AG08396 (cell line): ENCODE measurements around the gene MED13L.
"Not testable (repeated sequence)": the region's sequence is repeated elsewhere in the genome, so short reads cannot be mapped to it uniquely, and the experiment has no call there.

Experiments
- DNase-seq: peaks from one replicate; pipeline ENCODE4 v3.0.0; 2012; ENCODE audit warnings: low spot score, mixed read lengths

The MED13L gene

DNA sequence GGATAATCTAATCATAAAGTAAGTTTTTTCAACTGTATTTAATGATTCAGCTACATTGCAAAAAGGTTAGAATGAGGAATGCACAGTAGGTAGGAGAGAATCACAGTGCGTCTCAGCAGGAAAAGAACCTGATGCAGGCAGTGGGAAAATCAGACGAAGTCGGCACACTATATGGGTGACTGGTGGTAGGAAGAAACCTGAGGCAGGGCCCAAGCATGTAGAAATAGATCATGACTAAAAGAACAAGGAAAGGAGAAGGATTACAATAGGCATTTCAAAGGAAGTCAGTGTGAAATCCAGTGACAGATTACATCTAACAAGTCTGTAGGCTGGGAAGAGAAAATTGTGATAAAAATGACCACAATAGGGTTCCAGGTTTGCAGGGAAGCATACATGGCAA lies 267.0 kb downstream of the MED13L start:
- no peak for DNase-seq

DNA sequence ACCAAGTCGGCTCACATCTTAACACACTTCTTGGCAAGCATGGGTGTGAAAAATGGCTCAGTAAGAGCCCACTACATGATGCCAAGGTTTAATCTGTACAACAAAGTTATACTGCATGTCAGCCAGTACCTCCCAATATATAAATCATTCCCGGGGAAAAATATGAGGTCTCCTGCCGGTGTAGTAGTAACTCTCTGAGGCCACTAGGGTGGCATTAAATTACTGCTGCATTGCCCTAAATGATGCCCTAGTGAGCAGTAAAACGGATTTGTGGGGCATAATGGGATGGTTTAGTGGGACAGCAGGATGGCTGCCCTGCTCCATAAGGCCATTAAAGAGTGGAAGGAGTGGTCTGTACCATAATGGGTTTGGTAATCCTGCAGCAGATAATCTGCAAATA lies 267.7 kb downstream of the MED13L start:
- no peak for DNase-seq

DNA sequence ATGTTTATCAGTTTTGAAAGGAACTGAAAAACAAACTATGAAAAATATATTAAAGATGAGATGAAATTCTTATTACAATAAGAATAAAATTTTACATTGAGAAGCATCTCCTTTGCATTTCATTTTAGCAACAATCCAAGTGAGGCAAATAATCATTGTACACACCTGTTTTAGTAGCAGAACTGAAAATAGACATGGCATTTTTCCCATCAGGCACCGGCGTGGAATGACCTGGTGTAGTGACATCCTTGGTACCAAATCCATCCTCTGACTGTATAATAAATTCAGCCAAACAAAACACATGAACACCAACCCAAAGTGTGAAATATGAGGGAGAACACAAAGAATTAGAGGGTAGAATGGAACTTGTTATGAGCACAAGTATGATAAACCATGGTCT lies 271.4 kb downstream of the MED13L start:
- DNase-seq, result no peak

DNA sequence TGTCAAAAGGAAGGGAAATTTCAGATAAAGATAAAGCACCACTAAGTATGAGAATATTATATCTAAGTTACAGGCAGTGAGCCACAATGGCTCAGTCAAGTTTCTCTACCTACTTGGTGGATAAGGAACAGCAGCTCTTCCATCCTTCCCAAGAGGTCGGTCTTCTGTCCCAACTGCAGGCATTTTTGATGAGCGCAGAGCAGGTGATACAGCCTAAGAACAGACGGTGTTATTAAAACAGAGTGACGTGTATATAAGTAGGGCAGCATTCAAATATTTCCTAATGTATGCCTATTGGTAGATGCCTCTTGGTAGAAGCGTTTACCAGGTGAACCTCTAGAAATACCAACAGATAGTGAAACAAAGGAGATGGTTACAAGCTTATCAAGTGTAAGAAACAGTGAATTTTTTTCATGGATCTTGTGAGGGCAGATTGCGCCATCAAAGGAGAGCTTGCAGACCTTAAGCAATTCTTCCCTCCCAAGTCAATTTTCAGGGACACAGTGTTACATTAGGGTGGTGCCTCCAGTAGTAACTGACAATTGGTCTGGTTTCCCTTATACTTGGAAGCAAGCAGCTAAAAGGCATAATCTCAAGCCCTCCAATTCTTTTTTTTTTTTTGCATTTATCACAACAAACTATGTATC lies 274.5 kb downstream of the MED13L start:
- DNase-seq, result no peak

DNA sequence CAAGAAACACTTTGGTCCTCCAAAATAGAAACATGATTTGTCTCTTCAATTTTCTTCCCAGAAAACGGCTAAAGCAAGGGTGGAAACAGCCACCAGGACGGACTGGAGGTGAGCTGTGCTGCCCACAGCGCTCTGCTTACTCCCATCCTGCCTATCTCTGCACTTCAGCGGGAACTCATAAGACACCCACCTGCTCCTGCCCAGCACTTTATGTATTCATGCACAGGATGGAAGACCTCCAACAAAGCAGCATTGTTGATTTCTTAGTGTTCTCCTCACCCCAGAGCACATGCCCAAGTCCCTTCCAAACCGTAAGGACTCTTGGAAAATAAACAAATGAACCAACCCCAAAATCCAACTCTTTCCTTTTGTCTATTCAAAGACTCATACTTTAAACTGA lies 277.2 kb downstream of the MED13L start:
- no peak for DNase-seq

DNA sequence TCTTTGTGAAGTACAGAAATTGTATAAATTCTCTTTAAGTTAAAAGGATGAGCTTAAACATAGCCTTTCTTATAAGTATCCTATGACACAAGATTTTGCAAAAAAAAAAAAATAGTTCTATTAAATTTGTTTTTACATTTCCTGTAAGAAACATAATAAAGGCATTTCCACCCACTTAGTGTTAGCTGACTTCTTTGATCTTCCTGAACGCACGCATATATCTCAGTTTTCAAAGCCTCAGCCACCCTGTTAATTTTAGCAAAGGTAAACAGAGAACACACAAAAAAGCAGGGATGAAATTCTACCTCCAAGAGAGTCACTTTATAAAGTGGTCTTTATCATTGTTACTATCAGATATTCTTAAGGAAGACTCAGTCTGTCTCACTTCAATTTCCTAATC lies 277.9 kb downstream of the MED13L start:
- no peak for DNase-seq

DNA sequence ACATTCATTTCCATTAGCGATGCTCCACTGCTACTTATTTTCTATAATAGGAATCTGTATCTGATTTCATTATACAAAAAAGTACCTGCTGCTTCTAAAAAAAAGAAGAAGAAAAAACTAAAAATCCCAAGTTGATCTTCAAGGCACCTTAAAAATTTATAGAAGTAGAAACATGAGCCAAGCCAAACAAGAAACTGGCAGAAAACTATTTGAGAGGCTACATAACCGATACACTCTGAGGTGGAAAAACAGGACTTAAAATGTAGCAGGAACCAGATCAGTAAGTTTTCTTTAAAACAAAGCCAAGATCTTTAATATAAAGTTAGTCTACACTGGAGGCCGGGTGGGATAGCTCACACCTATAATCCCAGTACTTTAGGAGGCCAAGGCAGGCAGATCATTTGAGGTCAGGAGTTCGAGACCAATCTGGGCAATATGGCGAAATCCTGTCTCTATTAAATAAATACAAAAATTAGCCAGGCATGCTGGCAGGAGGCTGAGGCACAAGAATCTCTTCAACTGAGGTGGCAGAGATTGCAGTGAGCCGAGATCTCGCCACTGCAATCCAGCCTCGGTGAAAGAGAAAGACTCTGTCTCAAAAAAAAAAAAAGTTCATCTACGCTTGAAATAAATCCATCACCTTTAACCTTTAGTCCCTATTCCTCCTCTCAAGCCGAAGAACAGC lies 278.6 kb downstream of the MED13L start:
- DNase-seq, result no peak

DNA sequence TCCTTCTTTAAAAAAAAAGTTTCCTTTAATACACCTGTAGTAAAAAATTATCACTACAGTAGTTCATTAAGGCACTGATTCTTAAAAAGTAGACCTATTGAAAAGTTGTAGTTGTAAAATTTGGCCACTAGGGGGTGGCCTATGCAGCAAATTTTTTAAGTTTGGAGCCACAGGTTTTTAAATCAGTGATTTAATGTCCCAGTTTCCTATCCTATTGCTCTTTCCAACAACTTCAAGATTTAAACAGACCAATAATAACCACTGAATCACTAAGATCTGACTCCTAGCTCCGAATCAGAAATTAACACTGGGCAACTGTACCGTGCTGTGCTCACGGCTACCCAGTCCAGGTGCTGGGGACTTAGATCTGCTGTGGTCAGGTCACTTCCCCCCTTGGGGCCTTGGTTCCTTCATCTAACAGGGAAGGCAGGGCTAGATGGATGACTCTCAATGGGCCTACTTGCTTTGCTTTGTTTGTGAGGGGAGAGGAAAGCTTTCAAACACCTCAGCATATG lies 279.3 kb downstream of the MED13L start:
- peak; percentile 32 for DNase-seq

DNA sequence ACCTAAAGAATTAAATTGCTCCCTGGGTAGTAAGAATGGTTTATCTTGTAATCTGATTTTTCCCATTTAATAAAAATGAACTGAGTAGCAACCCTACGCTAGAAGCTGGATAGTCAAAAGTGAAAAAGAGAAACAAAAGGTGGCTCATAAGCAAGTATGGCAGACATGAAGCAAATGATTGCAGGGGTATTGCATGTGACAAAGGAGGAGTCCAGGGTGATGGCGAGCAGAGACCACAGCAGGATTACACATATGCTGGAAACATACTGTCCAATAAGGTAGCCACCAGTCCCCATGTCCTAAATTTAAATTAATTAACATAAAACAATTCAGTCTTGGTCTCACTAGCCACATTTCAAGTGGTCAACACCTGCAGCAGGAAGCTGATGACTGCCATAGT lies 283.8 kb downstream of the MED13L start:
- DNase-seq, result no peak

DNA sequence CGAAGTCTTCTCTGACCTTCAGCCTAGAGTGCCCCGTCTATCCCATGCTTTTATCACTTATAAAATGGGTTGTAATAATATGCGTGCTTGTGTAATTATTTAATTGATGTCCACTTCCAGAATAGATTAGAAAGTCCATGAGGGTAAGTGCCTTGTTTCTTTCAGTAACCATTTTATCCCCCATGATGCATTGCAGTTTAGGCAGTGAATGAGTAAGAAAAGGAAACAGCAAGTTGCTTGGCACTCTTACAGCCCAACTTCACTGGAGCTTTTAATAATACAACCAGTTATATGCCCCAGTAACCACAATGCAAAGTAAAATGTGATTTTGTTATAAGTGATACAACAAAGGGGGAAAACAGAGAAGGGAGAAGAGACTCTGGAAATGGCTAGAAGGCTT lies 287.3 kb downstream of the MED13L start:
- DNase-seq, result no peak

DNA sequence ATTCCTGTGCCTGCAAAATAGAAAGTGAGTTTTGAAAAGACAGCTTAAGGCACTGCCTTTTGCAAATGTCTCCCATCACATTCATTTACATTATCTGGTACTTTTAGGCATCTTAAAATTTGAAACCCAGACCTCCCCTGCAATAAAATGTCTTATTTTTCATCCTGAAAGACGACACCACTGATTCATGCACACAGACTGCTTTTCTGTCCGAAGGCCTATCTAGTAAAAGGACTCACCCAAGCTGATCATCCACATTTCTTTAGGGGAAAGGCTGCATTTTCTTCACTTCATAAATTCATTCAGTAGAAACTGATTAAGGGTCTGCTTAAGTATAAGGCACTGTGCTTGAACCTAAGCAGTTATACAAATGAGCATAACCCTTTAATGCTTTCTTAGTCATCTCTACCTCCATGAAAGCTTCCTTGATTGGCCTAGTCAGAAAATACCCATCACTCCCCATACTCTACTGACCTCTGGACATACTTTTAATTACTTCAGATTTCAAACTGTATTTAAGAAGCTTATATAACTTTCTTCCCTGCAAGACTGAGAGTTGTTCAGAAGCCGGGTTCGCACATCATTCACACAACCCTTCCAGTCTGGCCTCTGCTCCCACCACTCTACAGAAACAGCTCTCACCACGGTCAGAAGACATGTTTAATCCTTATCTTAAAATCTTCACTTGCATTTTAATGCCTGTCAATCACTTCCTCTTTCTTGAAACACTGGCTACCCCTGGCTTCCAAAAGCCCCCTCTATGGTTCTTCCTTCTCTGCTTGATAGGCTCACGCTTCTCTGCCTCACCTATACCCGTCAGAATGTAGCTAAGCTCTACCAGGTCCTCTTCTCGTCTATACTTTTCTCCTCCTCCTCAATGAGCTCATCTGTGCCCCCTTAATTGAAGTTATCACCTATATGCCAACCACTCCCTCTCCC lies 288.6 kb downstream of the MED13L start:
- no peak for DNase-seq

DNA sequence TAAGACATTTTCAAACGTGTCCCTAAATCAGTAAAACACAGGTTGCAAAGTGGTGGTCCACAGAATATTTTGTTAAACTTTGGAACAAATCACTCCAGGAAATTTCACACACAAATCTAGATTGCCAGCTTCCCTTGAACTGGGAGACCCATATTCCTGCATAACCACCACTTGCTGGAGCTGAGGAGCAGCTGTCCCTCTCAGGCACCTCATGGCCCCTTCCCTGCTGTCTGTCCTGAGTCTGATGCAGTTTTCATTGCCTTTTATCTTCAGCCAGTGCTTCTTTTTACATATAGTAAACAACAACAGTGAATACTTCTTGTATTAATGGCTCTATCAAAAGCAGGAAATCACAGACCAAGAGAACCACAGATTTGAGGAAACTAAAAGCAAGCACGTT lies 289.3 kb downstream of the MED13L start:
- no peak for DNase-seq

DNA sequence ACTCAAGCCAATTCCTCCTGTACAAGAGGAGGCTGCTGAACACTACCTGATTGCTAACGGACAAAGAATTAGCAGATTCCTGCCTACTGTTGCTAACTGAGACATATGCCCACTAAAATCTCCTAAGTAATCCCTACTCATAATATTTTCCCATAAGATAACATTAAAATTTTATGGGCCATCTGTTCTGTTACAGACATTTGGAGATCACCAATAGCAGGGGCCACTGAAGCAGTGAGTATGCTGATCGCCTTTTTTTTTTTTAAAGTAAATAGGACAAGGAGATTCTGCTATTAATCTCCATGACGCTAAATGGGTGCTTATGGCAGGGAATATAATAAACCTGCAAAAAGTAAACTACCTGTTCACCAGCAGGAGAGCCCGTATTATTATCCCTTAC lies 292.9 kb downstream of the MED13L start:
- DNase-seq, result no peak

DNA sequence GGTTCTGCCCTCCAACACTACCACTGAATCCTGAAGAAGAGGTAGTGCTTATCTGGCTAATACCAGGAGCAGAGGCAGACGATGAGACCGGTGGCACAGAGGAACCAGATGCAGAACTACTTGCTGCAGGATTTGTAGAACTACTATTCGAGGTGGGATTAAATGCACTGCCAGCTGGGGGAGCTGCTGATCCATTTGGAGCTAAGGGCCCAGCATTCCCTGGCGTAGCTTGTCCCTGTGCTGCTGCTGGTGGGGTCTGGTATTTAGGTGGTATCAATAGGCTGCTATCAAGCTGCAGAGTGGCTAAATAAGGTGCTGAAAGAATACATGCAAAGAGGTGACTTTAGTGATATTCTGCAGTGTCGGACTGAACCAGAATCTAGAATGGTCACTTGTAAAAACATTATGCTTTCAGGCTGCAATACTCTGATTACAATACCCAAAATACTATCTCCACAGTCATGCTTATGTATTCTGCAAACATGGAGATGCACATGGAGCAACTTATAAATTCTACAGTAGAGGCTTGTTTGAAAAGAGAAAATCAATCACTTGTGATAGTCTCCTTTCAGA lies 294.2 kb downstream of the MED13L start:
- DNase-seq, result no peak

DNA sequence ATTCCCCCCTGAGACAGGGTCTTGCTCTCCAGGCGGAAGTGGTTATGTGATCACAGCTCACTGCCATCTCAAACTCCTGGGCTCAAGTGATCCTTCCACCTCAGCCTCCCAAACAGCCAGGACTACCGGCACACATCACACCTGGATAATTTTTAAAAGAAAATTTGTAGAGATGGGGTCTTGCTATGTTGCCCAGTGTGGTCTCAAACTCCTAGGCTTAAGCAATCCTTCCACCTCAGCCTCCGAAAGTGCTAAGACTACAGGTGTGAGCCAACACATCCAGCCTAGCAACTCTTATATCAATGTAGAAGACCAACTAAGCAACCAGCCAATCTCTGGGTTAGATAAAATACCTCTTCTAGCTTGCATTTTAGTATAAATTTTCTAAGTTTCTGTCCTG lies 297.2 kb downstream of the MED13L start:
- DNase-seq, result no peak

DNA sequence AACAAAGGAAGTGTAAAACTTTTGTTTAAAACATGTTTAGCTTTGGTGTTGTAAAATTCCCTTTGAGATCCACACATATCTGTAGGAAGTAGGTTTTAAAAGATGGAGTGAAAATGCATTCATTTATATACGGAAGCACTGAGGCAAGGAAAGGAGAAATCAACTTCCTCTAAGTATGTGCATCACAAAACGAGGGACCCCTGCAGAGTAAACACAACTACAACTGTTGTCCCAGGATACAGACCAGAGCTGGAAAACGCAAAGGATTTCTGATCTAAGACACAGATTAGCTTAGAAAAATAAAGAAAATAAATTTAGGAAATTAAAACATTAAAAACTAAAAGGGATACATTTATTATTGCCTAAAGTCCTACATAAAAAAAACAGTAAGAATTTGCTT lies 297.6 kb downstream of the MED13L start:
- DNase-seq, result no peak

DNA sequence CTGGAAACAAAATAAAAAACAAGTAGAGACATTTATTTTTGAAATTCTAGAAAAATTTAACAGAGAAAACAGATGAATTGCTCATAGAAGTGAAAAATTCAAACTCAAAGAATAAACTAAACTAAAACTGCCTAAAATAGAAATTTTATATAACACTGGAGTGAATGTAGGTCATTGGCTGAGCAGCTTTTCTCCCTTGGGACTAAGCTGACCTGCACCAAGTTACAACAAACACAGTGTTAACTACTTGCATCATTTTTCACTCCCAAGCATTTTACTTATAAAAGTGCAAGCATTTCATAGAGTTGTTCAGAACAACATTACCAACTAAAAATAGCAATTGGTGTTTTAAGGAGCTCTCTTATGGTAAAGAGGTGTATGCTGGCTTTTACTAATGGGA lies 298.1 kb downstream of the MED13L start:
- DNase-seq, result no peak

DNA sequence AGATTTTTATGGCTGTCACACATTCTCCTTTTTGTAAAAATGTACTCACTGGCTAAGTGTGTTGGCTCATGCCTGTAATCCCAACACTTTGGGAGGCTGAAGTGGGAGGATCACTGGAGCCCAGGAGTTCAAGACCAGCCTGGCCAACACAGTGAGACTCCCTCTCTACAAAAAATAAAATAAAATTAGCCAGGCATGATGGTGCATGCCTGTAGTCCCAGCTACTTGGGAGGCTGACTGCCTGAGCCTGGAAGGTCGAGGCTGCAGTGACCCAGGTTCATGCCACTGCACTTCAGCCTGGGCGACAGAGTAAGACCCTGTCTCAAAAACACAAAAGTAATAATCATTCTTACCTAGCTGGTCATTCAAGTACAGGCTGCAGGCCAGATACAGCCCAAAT lies 300.7 kb downstream of the MED13L start:
- DNase-seq, result not testable (repeated sequence)

DNA sequence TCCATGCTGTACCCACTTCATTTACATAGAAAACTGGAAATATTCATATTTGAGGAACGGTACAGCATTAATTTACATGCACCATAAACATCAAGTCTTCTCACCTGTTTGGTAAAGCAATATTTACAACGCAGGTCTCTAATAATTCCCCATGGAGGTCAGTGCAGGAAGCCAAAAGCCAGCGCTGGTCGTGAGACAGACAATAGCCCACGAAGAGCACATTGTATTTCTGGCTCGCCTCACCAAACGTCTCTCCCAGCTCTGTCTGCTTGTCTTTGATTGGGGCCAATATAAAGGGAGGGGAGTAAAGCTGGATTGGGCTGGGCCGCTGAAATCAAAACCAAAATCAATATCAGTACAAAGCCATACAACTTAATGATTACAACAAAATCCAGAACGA lies 302.1 kb downstream of the MED13L start:
- DNase-seq, result no peak

DNA sequence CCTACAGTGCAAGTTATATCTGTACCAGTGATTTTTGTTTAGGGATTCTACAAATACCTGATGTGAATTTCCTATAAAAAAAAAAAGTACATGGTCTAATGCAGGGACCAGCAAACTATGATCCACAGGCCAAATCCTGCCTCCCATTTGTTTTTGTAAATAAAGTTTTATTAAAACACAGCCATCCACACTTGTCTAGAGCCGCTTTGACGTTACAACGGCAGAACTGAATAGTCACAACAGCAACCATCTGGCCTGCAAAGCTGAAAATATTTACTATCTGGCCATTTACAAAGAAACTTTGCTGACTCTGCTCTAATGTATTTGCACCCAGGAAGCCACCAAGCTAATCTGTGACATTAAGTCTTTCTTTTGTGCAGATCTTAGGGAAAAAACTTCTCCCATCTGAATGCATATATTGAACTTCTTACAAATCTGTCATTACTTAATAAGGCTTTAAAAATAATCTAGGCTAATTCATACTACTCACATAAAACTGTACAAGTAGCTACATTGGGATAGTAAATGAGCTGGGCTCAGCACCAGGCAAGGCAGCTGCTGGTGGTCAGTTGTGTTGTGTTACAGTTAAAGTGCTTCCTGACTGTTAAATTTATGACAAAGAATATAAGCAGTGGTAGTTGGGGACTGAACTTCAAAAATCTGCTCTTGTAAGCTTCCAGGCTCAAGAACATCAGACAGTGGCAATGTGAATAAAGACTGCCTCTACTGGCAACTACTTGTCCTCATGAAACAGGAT lies 303.3 kb downstream of the MED13L start:
- no peak for DNase-seq

DNA sequence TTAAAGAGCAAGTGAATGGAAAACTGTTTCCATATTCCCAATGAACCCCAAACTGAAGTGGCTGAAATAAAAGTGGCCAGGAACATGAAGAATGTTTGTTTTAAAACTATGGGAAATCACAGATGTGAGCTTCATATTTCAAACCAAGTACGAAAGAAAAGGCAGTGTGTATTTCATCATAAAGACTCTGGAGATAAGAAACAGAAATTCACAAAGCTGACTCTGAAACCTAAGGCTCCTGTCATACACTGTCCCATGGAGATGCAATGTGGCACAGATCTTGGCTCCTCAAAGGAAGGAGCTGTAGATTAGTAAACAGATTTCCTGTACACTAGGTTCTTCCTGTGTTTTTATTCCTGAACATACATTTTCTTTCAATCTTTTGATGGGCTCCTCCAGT lies 304.4 kb downstream of the MED13L start:
- DNase-seq, result no peak

DNA sequence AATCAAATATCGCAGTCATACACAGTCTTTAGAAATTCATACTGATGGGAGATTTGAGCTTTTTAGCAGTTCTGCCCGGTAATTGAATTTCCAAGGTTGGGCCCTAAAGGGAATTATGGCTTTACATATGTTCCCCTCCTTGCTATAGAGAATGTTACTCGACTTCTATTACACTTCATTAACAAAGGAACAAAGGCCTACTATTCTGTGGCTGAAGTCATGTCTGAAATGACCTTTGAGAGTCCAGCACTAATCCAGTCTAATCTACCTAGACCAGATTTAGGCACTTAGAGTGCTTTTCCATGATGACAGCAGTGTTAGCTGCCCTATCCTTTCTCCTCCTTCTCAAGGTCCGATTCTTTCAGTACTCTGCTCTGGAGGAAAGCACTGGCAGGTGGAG lies 305.3 kb downstream of the MED13L start:
- DNase-seq, result no peak
